Measurements from ENCODE around the gene ECSIT.

Gene ECSIT

DNA sequence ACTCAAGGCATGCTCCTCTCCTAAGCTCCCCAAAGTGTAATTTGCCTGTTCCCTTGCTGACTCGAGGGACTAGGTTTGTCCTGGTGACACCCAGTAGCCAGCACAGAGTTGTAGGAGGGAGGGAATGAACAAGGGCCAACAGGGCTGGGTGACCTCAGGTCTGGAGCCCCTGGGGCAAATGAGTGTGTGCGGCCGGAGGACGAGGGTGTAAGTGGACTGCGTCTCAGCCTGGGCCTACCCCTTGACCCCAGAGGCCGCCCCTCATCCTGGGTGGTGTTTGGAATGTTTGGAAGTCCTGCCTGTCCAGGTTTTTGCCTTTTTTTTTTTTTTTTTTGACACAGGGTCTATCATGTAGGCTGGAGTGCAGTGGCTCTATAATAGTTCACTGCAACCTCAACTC lies 22.0 kb downstream of the ECSIT start:
- in situ Hi-C loops (cut with MboI; ENCODE audit: low pct_unique_long_range_greater_than_20kb, low sequenced_read_pairs), result no loop called here
- DNase-seq, result no peak

DNA sequence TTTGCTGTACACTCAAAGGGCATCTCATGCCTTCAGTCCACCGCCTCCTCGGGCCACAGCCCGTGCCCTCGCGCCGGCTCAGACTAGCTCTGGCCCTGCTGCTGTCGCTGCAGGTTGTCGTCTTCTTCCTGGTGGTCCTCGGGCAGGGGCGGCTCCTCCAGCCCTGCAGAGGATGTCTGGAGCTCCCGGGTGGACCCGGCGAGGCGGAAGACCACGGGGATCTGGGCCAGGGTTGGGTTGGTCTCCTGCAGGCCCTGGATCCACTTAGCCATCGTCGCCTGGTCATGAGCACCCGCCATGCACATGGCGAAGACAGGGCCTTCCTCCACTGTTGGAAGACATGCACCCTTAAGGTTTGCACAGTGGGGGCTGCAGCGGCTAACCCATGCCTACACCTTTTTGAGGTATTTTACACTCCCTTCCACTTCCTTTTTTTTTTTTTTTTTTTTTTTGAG lies 22.8 kb downstream of the ECSIT start:
- no peak for DNase-seq
- in situ Hi-C loops (cut with MboI; ENCODE audit: low pct_unique_long_range_greater_than_20kb, low sequenced_read_pairs), result no loop called here

DNA sequence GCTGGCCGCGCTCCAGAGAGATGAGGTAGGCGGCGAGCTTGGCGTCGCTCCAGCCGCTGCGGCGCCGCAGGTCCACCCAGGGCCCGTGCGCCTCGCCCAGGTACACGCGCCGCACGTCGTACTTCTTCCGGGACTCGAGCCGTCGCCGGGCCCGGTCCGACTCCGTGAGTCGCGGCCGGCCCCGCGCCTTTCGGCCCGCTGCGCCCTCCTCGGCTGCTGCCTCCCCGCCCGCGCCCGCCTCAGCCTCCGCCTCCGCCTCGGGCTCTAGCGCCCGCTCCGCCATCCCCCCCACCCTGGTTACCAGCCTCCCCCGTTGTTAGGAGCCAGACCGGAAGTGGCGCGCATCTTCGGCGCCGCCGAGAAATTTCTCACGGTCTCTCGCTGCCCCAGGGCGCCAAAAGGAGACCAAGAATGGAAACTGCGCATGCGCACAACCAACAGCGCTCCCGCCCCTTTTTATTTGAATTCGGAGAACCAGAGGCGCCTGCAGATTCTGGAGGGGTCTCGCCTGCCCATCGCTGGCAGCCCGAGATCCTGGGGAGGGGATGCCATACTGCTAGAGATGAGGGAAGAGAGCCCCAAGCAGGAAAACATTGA lies 23.3 kb downstream of the ECSIT start, which contains the start of gene ZNF653:
Gene ZNF653 (minus strand): TSS at position 336 of the 597 bp plus-strand sequence. CDS start 53 bp downstream, at position 283.
- in situ Hi-C loops (cut with MboI; ENCODE audit: low pct_unique_long_range_greater_than_20kb, low sequenced_read_pairs), result no loop called here
- peak; percentile 93 for DNase-seq

DNA sequence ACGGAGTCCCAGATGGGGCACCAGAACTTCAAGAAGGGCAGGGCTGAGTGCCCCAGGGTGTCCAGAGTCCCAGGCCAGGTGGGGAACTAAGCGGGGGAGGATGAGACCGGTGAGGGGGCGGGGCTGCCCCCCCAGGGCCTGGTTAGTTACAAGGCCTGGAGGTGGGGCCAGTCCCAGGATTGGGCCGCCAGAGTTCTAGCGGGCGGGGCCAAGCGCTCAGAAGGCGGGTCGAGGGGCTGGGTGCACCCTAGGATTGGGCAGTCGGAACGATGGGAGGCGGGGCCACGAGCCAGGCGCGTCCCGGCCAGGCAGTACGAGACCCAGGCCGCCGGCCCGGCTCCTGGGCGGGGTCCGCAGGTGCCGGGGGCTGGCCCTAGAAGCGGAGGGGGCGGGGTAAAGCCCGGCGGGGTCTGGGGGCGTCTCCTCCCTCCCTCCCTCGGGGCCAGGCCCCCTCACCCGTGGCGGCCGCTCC lies 23.9 kb downstream of the ECSIT start:
- in situ Hi-C loops (cut with MboI; ENCODE audit: low pct_unique_long_range_greater_than_20kb, low sequenced_read_pairs), result no loop called here

DNA sequence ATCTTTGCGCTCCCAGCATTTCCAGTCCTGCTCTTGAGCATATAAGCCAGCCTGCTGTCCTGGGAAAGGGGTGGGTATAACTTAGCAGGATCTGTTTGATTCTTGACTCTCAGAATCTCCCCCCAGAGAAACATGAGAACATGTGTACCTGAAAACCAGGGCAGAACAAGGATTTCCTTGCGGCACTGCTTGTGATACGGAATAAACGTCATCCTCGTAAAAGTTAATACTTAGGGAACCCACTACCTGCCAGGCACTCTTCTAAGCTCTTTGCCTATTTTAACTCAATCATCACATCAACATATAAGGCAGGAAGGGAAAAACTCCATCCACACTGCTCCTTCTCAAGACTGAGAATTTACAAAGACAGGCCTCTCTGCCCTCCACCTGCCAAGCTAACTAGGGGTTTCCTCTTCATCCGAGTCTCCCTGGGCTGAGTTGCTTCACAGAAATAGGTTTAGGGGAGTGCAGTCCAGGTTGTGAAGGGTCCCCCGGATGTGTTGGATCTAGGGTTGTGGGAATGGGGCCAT lies 24.4 kb downstream of the ECSIT start:
- DNase-seq, result peak; percentile 3
- in situ Hi-C loops (cut with MboI; ENCODE audit: low pct_unique_long_range_greater_than_20kb, low sequenced_read_pairs), result no loop called here

More for the DNA sequence above, 23.9 kb downstream of the ECSIT start:
- peak; percentile 93 for DNase-seq

DNA sequence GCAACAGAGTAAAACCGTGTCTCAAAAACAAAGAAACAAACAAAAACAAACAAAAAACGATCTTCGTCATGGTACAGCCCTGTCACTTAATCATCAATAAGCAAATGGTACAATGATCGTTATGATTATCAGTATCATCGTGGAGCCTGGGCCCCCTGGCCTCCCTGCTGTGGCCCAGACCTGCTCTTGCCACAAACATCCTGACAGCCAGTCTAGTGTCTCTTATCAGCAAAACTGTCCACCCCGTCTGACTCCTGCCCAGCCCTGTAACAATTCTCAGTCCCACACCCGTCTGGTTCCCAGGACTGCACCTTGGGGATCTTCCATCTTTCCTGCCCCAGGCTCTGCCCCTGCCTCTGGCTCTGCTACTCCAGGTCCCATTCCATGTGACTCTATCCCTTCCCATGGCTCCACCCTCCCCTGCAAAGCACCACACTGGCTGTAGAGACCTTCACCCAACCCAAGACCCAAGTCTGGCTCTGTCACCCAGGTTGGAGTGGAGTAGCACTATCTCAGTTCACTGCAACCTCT lies 29.0 kb downstream of the ECSIT start:
- DNase-seq, result no peak
- in situ Hi-C loops (cut with MboI; ENCODE audit: low pct_unique_long_range_greater_than_20kb, low sequenced_read_pairs), result no loop called here

DNA sequence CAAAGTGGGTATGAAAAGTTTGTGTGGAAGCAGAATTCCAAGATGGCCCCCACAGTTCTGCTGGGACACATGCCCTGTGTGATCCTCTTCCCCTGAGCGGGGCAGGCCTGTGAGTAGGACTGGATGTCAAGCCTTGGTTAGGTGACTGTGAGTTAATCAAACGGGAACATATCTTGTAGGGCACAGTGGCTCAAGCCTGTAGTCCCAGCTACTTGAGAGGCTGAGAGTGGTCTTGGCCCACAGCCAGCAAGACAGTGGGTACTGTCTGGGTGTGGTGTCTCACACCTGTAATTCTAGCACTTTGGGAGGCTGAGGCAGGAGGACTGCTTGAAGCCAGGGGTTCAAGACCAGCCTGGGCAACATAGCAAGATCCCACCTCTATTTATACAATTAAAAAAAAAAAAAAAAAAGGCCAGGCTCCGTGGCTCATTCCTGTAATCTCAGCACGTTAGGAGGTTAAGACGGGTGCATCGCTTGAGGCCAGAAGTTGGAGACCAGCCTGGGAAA lies 29.7 kb downstream of the ECSIT start:
- no peak for DNase-seq

DNA sequence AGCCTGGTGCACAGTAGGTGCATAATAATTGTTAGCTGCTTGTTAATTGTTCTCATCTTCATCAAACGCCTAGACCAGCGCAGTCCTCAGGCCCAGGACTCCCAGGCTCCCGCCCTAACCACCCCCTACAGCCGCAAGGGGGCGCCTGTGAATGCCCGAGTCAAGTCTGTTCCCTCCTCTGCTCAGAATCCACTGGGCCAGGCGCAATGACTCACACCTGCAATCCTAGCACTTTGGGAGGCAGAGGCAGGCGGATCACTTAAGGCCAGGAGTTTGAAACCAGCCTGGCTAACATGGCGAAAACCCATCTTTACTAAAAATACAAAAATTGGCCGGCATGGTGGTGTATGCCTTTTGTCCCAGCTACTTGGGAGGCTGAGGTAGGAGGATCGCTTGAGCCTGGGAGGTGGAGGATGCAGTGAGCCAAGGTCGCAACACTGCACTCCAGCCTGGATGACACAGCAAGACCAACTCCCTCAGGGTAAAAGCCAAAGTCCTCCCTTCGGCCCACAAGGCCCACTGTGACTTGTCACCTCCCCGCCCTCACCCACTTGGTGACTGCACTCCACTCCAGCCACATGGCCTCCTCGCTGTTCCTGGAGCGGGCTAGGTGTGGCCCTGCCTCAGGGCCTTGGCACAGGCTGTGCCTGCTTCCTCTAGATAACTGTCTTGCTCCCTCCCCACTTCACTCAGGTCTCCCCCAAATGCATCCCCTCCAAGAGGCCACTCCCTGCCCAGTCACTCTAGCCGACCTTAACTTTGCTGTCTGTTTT lies 32.4 kb downstream of the ECSIT start:
- in situ Hi-C loops (cut with MboI; ENCODE audit: low pct_unique_long_range_greater_than_20kb, low sequenced_read_pairs), result no loop called here
- DNase-seq, result peak; percentile 69

More for the DNA sequence above, 29.7 kb downstream of the ECSIT start:
- in situ Hi-C loops (cut with MboI; ENCODE audit: low pct_unique_long_range_greater_than_20kb, low sequenced_read_pairs), result no loop called here

DNA sequence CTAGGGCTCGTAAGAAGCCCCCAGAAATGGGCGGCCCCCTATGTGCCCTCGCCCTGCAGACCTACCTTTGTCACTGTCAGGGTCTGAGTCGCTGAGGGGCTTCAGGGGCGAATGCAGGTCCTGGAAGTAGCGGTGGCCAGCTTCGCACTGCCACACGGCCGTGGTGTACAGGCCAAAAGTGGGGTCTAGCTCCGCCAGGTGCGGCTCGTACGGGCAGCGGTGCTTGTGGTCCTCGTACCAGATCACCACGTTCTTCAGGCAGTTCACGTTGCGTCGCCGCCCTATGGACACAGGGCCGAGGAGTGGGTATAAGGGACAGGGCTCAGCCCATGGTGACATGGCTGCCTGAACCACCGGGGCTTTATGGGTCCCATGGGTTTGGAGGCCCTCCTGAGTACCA lies 33.0 kb downstream of the ECSIT start:
- no peak for DNase-seq
- in situ Hi-C loops (cut with MboI; ENCODE audit: low pct_unique_long_range_greater_than_20kb, low sequenced_read_pairs), result no loop called here

DNA sequence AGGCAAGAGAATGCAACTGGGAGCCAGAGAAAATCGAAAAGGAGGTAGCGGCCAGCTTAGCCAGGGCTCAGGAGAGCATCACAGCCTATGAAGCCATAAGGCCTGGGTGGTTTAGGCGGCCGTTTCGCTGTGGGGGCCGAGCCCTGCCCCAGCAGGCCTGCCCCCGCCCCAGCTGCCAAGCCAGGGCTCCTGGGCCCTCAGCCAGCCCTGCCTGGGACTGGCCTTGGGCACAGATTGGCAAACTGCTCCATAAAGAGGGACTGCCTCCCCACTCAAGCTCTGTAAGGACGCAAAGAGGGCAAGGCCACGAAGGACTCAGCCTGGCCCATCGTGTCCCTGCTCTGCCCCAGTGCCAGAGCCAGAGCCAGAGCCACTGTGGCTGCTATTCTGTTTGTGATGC lies 33.5 kb downstream of the ECSIT start:
- in situ Hi-C loops (cut with MboI; ENCODE audit: low pct_unique_long_range_greater_than_20kb, low sequenced_read_pairs), result no loop called here
- DNase-seq, result no peak

DNA sequence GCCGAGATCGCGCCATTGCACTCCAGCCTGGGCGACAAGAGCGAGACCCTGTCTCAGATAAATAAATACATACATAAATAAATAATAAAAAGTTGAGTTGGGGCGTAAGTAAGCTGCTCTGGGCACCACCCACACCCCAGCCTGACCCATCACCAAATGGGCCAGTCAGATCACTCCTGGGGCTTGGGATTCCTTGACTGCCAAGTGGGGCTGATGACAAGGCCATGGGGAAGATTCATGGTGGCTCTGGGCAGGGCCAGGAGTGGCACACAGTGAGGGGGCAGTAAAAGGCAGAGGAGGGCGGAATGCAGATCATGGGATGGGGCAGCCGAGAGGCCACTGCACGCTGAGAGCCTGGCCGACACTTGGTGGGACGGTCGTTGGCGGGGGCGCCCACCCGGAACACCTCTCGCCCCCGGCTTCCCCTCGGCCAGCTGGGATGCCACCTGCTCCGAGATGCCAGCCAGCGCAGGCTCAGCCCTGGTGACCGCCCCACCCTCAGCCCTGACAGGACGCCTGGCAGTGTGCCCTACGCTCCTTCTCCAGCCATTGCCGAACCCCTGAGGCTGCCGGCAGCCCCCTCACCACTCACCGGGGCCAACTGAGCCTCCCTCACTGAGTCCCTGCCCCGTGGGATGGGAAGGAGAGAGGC lies 34.2 kb downstream of the ECSIT start:
- in situ Hi-C loops (cut with MboI; ENCODE audit: low pct_unique_long_range_greater_than_20kb, low sequenced_read_pairs), result no loop called here
- no peak for DNase-seq

DNA sequence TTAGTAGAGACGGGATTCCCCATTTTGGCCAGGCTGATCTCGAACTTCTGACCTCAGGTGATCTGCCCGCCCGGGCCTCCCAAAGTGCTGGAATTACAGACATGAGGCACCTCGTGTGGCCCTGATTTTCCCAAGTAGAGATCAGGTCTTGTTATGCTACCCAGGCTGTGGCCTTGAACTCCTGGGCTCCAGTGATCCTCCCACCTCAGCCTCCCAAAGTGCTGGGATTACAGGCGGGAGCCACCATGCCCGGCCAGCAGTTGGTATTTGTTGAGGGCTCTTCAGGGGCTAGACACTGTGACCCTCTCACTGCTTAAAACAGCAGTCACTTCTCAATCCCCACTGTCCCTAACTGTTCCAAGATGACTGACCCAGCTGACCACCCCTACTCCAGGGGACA lies 39.6 kb downstream of the ECSIT start:
- in situ Hi-C loops (cut with MboI; ENCODE audit: low pct_unique_long_range_greater_than_20kb, low sequenced_read_pairs), result no loop called here
- no peak for DNase-seq

DNA sequence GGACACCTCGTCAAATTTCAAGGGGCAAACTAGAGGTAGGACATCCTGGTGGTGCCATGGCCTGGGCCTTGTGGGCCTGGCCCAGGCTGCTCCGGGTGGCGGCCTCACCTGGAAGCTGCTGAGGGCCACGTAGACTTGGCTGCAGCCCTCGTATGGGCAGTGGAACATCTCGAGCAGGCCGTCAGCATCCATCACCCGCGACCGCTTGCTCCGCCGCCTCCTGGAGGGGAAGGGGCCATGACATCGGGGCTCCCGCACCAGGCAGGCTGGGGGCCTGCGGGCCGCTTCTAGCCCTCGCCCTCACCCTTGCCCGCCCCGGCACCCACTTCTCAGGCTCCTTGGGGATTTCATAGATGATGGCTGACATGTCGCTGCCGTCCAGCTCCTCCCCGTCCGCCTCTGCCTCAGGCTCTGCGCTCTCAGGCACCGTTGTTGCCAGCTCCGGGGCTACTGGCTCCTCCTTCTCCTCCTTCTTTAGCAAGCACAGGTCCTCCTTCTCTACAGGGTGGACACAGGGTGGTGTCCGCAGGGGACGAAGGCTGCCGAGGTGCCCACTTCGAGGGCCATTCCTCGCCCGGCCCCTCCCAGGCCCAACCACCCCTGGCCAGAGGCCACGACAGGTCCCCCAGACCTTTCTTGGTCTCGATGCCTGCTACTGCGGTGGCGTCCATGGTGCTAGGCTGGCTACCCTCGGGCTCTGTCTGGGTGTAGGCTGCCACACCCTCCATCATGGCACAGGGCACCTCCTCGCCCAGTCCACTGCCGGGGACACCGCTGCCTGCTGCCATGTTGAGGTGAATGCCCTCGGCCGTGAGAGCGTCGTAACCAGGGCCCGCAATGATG lies 42.1 kb downstream of the ECSIT start:
- in situ Hi-C loops (cut with MboI; ENCODE audit: low pct_unique_long_range_greater_than_20kb, low sequenced_read_pairs), result no loop called here
- DNase-seq, result no peak

DNA sequence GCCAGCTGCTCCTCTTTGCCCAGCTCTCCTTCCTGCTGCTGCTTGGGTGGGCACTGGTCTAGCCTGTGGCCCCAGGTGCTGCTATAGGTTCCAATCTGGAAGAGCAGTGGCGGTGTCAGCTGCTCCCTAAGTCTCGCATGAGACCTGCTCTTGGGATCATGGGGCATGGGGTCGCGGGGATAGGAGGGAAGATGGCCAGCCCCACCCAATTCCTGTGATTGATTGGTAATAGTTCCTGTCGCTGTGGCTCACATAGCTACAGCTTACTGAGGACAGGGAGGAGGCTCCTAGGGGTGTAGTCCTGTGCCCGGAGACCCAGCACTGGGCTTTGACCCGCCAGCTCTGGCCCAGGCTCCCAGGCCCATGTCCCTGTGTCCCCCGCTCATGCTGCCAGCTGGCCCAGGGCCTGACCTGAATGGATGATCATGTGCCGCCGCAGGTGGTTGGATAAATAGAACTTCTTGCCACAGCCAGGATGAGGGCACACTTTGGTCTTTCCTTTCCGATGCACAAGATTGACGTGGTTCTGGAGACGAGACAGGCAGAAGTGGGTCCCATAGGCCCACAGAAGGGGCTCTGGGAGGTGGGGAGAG lies 43.6 kb downstream of the ECSIT start:
- in situ Hi-C loops (cut with MboI; ENCODE audit: low pct_unique_long_range_greater_than_20kb, low sequenced_read_pairs), result no loop called here
- DNase-seq, result no peak

DNA sequence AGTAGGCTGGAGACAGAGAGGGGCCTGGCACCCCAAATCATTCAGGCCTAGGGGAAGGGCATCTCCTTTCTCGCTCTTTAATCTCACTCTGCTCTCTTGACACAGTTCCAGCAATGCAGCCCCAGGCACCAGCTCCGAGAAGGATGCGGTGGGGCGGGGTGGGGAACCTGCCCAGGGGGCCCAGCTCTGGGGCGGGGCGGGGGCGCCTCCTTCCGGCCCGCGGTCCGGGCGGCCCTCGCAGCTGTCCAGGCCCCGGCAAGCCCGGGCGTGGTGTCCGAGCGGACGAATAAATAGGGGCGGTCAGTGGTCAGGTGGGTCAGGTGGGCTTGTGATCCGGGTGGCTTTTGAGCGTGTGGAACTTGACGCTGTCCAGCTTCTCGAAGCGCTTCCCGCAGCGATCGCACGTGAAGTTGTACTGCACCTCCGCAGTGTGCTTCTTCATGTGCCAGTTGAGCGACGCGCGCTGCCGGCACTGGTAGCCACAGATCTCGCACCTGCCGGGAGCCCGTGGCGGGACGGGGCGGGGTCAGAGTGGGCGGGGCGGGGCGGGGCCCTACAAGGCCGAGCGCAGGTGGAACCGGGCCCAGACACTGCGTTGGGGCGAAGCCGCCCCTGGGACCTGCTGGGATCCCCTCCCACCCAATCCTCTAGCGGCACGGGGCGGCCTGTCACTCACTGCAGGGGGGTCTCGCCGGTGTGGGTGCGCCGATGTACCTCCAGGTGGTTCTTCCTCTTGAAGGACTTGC lies 45.4 kb downstream of the ECSIT start:
- in situ Hi-C loops (cut with MboI; ENCODE audit: low pct_unique_long_range_greater_than_20kb, low sequenced_read_pairs), result no loop called here
- no peak for DNase-seq

DNA sequence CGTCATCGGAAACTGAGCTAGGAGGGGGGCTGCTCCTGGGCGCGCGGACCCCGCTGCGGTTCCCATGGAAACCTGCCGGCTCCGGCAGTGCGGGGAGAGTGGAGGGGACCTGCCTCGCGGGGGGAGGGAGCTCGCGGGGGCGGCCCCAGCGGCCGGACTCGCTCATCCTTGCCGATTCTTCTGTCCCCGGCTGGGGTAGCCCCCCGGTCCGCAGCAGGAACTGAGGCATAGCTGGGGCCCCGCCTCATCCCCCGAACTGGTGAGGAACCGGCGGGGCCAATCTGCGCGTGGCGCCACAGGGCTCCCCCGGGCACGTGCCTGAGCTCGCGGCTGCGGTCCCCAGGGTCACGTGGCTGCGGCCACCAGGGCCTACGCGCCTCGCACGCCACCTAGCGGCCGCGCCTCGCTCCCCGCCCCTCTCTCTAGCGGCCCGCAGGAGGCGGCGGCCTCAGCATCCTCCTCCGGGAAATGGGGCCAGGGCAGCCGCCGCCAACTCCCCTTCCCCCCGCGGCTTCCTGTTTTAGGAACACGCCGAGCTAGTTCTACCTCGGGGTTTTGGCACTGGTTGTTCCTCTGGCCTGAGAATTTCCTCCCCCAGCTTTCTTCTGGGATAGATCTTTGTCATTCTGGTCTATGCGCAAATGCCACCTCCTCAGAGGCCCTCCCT lies 46.4 kb downstream of the ECSIT start:
- in situ Hi-C loops (cut with MboI; ENCODE audit: low pct_unique_long_range_greater_than_20kb, low sequenced_read_pairs), result no loop called here
- DNase-seq, result peak; percentile 88

All from KBM-7 (cell line).